Measurements from ENCODE around the gene CBY1.

The CBY1 gene

GRCh38 chr22:38715852-38716251 is 59.4 kb downstream of the CBY1 start:
- no peak overlapping the region for H3K4me3 ChIP-seq (ENCODE audit: low read length)
- no peak for TF ChIP-seq CTCF (conservative IDR thresholded peaks at IDR 0.05; ENCODE audit: low read length)
- no peak for DNase-seq (ENCODE audit: low read depth)

GRCh38 chr22:38716271-38716670 is 59.8 kb downstream of the CBY1 start:
- no peak overlapping the region for H3K4me3 ChIP-seq (ENCODE audit: low read length)
- no peak for TF ChIP-seq CTCF (conservative IDR thresholded peaks at IDR 0.05; ENCODE audit: low read length)
- DNase-seq (ENCODE audit: low read depth): no peak

GRCh38 chr22:38716826-38717225 is 60.4 kb downstream of the CBY1 start:
- TF ChIP-seq CTCF (conservative IDR thresholded peaks at IDR 0.05; ENCODE audit: low read length): no peak
- no peak for DNase-seq (ENCODE audit: low read depth)
- H3K4me3 ChIP-seq (ENCODE audit: low read length): no peak overlapping the region

GRCh38 chr22:38717244-38717643 is 60.8 kb downstream of the CBY1 start:
- no peak overlapping the region for H3K4me3 ChIP-seq (ENCODE audit: low read length)
- no peak for DNase-seq (ENCODE audit: low read depth)
- TF ChIP-seq CTCF (conservative IDR thresholded peaks at IDR 0.05; ENCODE audit: low read length): no peak

DNA sequence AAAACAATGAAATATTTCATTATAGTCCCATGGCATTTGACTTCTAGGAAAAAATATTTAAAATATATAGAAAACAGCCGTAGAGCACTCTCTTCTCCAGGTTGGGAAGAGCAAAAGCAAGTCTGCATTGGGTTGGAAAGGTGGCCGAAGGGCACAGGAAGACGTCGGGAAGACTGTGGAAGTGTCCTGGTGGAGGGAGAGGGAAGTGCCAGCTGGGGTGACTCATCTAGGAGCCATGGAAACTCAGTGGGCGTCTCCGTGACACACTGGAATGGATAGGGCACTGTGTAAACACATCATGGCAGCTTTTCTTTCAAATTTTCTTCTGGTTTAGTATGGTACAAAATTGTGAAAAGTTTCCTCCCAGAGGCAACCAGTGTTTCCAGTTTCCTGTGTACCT is 62.0 kb downstream of the CBY1 start:
- DNase-seq (ENCODE audit: low read depth): peak; percentile 78
- peak; percentile 72 for TF ChIP-seq CTCF (conservative IDR thresholded peaks at IDR 0.05; ENCODE audit: low read length)
- H3K4me3 ChIP-seq (ENCODE audit: low read length): no peak overlapping the region

- TF ChIP-seq CTCF (conservative IDR thresholded peaks at IDR 0.05; ENCODE audit: low read length): no peak
- DNase-seq (ENCODE audit: low read depth): no peak
- no peak overlapping the region for H3K4me3 ChIP-seq (ENCODE audit: low read length)
Measured at GRCh38 chr22:38719196-38719595, 62.8 kb downstream of the CBY1 start.

- no peak for DNase-seq (ENCODE audit: low read depth)
- TF ChIP-seq CTCF (conservative IDR thresholded peaks at IDR 0.05; ENCODE audit: low read length): no peak
- no peak overlapping the region for H3K4me3 ChIP-seq (ENCODE audit: low read length)
Measured at GRCh38 chr22:38720350-38720749, 63.9 kb downstream of the CBY1 start.
